K562 (cell line): ENCODE results near the gene PVALEF. TPM values are rescaled to one million over a fixed set of nuclear protein-coding genes. Genes with fewer than 3 reads are reported as not detected.

Source experiments
- BRCA1 ChIP-seq, 2 experiments: fragments of 450-650 bp in 1 of 2; sonication (generic) in 1 of 2; formaldehyde crosslinking in 1 of 2; IDR thresholded peaks; 2 replicates each; pipeline versions ENCODE4 v1.5.0 to v1.6.1; 2017 to 2020; ENCODE audit warnings: mild to moderate bottlenecking in 1 of 2, missing genetic modification reagents in 1 of 2
- CLOCK ChIP-seq: fragments of 250-450 bp; sonication (Bioruptor Pico); IDR thresholded peaks from 2 replicates; pipeline ENCODE4 v1.4.0; 2020; ENCODE audit warnings: mild to moderate bottlenecking, moderate library complexity, borderline replicate concordance
- DACH1 ChIP-seq: fragments of 450-650 bp; IDR thresholded peaks from 2 replicates; pipeline ENCODE4 v1.6.1; 2018; ENCODE audit not compliant: partially characterized antibody
- ERF ChIP-seq: fragments of 450-650 bp; formaldehyde crosslinking; IDR thresholded peaks from 2 replicates; pipeline ENCODE4 v1.4.0; 2020; ENCODE audit warnings: mild to moderate bottlenecking, mixed read lengths
- GTF3C2 ChIP-seq: IDR thresholded peaks from 3 replicates; pipeline ENCODE4 v1.6.1; 2011; ENCODE audit warnings: borderline replicate concordance, mild to moderate bottlenecking, moderate library complexity; ENCODE audit not compliant: insufficient read length; ENCODE audit errors: extremely low read depth
- HINFP ChIP-seq: fragments of 450-650 bp; conservative IDR thresholded peaks from 2 replicates; pipeline ENCODE4 v1.6.1; 2016; ENCODE audit warnings: missing genetic modification characterization, low read depth, mild to moderate bottlenecking, control low read depth, missing compliant biosample characterization
- JUND ChIP-seq, 2 experiments: IDR thresholded peaks; 2 replicates in 1 of 2; 3 replicates in 1 of 2; pipeline ENCODE4 v1.6.1; 2011; ENCODE audit warnings: borderline replicate concordance in 2 of 2, low read depth in 2 of 2, low read length in 2 of 2, improper control_type of control experiment in 1 of 2, missing biosample characterization in 1 of 2, missing genetic modification characterization in 1 of 2, missing genetic modification reagents in 1 of 2
- MEF2A ChIP-seq: IDR thresholded peaks from 2 replicates; pipeline ENCODE4 v1.6.1; 2011; ENCODE audit warnings: low read depth, mild to moderate bottlenecking, low read length, moderate library complexity; ENCODE audit not compliant: control insufficient read depth
- MEF2D ChIP-seq: conservative IDR thresholded peaks from 2 replicates; pipeline ENCODE4 v1.6.1; 2016; ENCODE audit warnings: low read depth, missing genetic modification characterization, missing compliant biosample characterization
- MTA2 ChIP-seq: fragments of 450-650 bp; IDR thresholded peaks from 2 replicates; pipeline ENCODE4 v1.6.1; 2016; ENCODE audit warnings: low read depth
- NFATC3 ChIP-seq: fragments of 450-650 bp; IDR thresholded peaks from 2 replicates; pipeline ENCODE4 v1.6.1; 2017; ENCODE audit warnings: mild to moderate bottlenecking
- NFE2 ChIP-seq: IDR thresholded peaks from 2 replicates; pipeline ENCODE4 v1.6.1; 2014; ENCODE audit warnings: antibody characterized with exemption, low read depth
- RBM39 ChIP-seq: fragments of 200-400 bp; formaldehyde crosslinking; optimal IDR thresholded peaks from 2 replicates; pipeline ENCODE3; 2018; ENCODE audit warnings: low read depth, low read length
- SRSF9 ChIP-seq: fragments of 200-400 bp; formaldehyde crosslinking; IDR thresholded peaks from 2 replicates; pipeline ENCODE4 v1.6.1; 2017; ENCODE audit warnings: low read depth, low read length, borderline replicate concordance
- ZNF184 ChIP-seq: sonication (generic); formaldehyde crosslinking; IDR thresholded peaks from 2 replicates; pipeline ENCODE4 v1.5.0; 2020; ENCODE audit warnings: missing genetic modification reagents
- ZNF398 ChIP-seq: fragments of 250-450 bp; sonication (Bioruptor Pico); IDR thresholded peaks from 2 replicates; pipeline ENCODE4 v1.8.0; 2021; ENCODE audit warnings: moderate library complexity, mild to moderate bottlenecking, inconsistent platforms
- ZNF77 ChIP-seq: fragments of 250-450 bp; sonication (Bioruptor Pico); IDR thresholded peaks from 2 replicates; pipeline ENCODE4 v1.5.0; 2020
- polyA plus RNA-seq, 8 experiments: library from polyadenylated mRNA; depleted of rRNA in 4 of 8; stranded (reverse) in 5 of 8; unstranded in 3 of 8; fragments of >200 nt; fragmentation: Nextera tagmentation in 2 of 8; fragmentation: Illumina TruSeq in 1 of 8; extraction: Ambion mirVana in 2 of 8; extraction: Trizol in 1 of 8; gene quantifications; 2 replicates each; pipeline versions ENCODE4 v1.2.1 to v1.2.3, GENCODE V29; 2011 to 2014; ENCODE audit warnings: inconsistent platforms in 1 of 8, missing spikeins in 1 of 8
- total RNA-seq, 7 experiments: library from RNA; depleted of rRNA in 6 of 7; stranded (reverse); fragments of >200 nt in 6 of 7; fragmentation: Illumina TruSeq in 2 of 7; extraction: Trizol in 2 of 7; gene quantifications; 2 replicates each; pipeline versions ENCODE4 v1.2.1 to v1.2.3, GENCODE V29; 2011 to 2021; ENCODE audit warnings: low replicate concordance in 1 of 7
- TF ChIP-seq, protein P1 (sequence below): sonication (generic); formaldehyde crosslinking; IDR thresholded peaks from 2 replicates; pipeline ENCODE4 v1.8.1; 2023; ENCODE audit warnings: mild to moderate bottlenecking, missing genetic modification reagents, moderate library complexity

The PVALEF gene
- total and polyA plus RNA-seq, 9 of the 15 experiments (the other 6 are each of a cell fraction or from before 2014, with no cell fraction given): not detected

DNA sequence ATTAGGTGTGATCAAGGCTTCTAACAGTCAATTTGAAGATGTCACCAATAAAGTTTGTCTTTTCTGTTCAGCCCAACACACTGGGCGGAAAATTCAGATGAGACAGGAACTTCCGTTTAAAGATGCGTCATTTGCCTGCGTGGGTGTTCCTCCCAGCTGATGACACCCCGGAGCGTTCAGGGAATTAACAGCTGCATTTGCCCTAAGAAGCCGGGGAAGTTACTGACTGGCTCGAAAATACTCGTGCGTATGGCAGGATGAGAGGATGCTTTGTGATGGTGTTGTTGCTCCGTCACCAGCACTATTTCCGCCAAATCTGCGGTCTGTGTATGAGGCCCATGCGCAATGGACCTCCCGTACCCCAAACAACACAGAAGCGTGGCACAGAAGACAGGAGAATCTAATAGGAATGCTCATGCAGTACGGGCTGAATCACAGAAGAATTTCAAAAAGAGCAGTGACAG is 11.9 kb upstream of the PVALEF start (continued):
- peak; percentile 89 for TF ChIP-seq DACH1
- TF ChIP-seq JUND (IDR thresholded peaks at IDR 0.05; ENCODE audit: borderline replicate concordance, low read depth, low read length): peak; percentile 89
- TF ChIP-seq JUND (tag; IDR thresholded peaks at IDR 0.05; ENCODE audit: borderline replicate concordance, low read depth, low read length): peak; percentile 76; the same call in 1 of the 3 replicates
- TF ChIP-seq ZNF398 (CRISPR knock-in tag): no peak
- no peak for TF ChIP-seq NFATC3
- no peak for TF ChIP-seq GTF3C2
- TF ChIP-seq RBM39: no peak
- TF ChIP-seq HINFP (tag): no peak
- no peak for TF ChIP-seq MEF2A
- no peak for TF ChIP-seq SRSF9
- no peak for TF ChIP-seq CLOCK
- peak; percentile 54; the same call in 1 of the 2 replicates for TF ChIP-seq NFE2
- TF ChIP-seq ZNF184: no peak
- TF ChIP-seq MTA2: no peak
- TF ChIP-seq ERF (CRISPR knock-in tag): no peak
- TF ChIP-seq, protein P1, sequence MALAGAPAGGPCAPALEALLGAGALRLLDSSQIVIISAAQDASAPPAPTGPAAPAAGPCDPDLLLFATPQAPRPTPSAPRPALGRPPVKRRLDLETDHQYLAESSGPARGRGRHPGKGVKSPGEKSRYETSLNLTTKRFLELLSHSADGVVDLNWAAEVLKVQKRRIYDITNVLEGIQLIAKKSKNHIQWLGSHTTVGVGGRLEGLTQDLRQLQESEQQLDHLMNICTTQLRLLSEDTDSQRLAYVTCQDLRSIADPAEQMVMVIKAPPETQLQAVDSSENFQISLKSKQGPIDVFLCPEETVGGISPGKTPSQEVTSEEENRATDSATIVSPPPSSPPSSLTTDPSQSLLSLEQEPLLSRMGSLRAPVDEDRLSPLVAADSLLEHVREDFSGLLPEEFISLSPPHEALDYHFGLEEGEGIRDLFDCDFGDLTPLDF: no peak
- no peak for TF ChIP-seq ZNF77
- no peak for TF ChIP-seq MEF2D (tag)
- TF ChIP-seq BRCA1 (IDR thresholded peaks at IDR 0.05): no peak
- no peak for TF ChIP-seq BRCA1 (CRISPR knock-in tag; IDR thresholded peaks at IDR 0.05)
